ENCODE results near the gene DERA.
"Not testable (repeated sequence)": the region's sequence is repeated elsewhere in the genome, so short reads cannot be mapped to it uniquely, and the experiment has no call there.

Gene DERA

DNA sequence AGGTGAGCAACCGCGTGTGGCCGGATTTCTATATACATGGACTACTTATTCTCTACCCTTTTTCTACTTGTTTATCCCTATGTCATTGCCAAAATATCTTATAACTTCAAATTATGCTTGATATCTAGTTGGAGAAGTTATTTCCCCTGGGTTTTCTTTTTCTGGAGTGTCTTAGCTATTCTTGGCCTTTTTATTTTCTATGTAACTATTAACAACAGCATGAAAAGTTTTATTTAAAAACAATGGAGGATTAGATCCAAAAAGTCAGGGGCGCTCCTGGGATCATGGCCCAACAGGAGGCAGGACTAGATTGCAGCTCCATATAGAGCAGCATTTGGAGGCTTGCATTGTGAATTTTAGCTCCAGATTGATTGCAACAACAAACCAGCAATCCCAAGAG lies 37.6 kb upstream of the DERA start:
- no peak for DNase-seq
- TF ChIP-seq CTCF (IDR thresholded peaks at IDR 0.05; ENCODE audit: low read depth, low read length), result no peak
- Histone ChIP-seq H3K36me3 (no peaks in the 10 kb centered on the region), H3K4me3 (ENCODE audit: low read depth, low read length) (no peak overlapping the region), H3K4me1 (no peaks in the 10 kb centered on the region), H3K9me3 (no peaks in the 10 kb centered on the region), H3K27me3 (no peaks in the 10 kb centered on the region)

DNA sequence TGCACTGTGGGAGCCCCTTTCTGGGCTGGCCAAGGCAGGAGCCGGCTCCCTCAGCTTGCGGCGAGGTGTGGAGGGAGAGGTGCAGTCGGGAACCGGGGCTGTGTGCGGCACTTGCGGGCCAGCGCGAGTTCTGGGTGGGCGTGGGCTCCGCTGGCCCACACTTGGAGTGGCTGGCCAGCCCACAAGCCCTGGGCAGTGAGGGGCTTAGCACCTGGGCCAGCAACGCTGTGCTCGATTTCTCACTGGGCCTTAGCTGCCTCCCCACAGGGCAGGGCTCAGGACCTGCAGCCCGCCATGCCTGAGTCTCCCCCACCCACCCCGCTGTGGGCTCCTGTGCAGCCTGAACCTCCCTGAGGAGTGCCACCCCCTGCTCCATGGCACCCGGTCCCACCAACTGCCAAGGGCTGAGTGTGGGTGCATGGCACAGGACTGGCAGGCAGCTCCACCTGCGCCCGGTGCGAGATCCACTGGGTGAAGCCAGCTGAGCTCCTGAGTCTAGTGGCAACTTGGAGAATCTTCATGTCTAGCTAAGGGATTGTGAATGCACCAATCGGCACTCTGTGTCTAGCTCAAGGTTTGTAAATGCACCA lies 36.5 kb upstream of the DERA start:
- not testable (repeated sequence) for H3K4me1 ChIP-seq; H3K27me3 ChIP-seq; H3K9me3 ChIP-seq; H3K4me3 ChIP-seq (ENCODE audit: low read depth, low read length); H3K36me3 ChIP-seq; DNase-seq

- no peak for TF ChIP-seq CTCF (IDR thresholded peaks at IDR 0.05; ENCODE audit: low read depth, low read length)
- H3K27me3 ChIP-seq, result no peaks in the 10 kb centered on the region
- DNase-seq, result no peak
- no peaks in the 10 kb centered on the region for H3K9me3 ChIP-seq
- H3K4me3 ChIP-seq (ENCODE audit: low read depth, low read length), result no peak overlapping the region
- H3K4me1 ChIP-seq, result peaks cover 2% of the 10 kb centered on the region; the same call in 1 of the 2 replicates
- no peaks in the 10 kb centered on the region for H3K36me3 ChIP-seq
Measured at GRCh38 chr12:15875863-15876262, 35.3 kb upstream of the DERA start.

GRCh38 chr12:15879413-15879812 lies 31.7 kb upstream of the DERA start:
- Histone ChIP-seq H3K4me1 (peaks cover 4% of the 10 kb centered on the region), H3K27me3 (no peaks in the 10 kb centered on the region), H3K4me3 (ENCODE audit: low read depth, low read length) (no peak overlapping the region), H3K36me3 (no peaks in the 10 kb centered on the region), H3K9me3 (no peaks in the 10 kb centered on the region)
- DNase-seq, result no peak
- TF ChIP-seq CTCF (IDR thresholded peaks at IDR 0.05; ENCODE audit: low read depth, low read length), result no peak

GRCh38 chr12:15880721-15881120 lies 30.4 kb upstream of the DERA start:
- H3K4me1 ChIP-seq, result peaks cover 4% of the 10 kb centered on the region
- no peak for DNase-seq
- H3K9me3 ChIP-seq, result no peaks in the 10 kb centered on the region
- no peak overlapping the region for H3K4me3 ChIP-seq (ENCODE audit: low read depth, low read length)
- peaks cover 4% of the 10 kb centered on the region; the same call in 1 of the 2 replicates for H3K36me3 ChIP-seq
- no peak for TF ChIP-seq CTCF (IDR thresholded peaks at IDR 0.05; ENCODE audit: low read depth, low read length)
- H3K27me3 ChIP-seq, result no peaks in the 10 kb centered on the region

DNA sequence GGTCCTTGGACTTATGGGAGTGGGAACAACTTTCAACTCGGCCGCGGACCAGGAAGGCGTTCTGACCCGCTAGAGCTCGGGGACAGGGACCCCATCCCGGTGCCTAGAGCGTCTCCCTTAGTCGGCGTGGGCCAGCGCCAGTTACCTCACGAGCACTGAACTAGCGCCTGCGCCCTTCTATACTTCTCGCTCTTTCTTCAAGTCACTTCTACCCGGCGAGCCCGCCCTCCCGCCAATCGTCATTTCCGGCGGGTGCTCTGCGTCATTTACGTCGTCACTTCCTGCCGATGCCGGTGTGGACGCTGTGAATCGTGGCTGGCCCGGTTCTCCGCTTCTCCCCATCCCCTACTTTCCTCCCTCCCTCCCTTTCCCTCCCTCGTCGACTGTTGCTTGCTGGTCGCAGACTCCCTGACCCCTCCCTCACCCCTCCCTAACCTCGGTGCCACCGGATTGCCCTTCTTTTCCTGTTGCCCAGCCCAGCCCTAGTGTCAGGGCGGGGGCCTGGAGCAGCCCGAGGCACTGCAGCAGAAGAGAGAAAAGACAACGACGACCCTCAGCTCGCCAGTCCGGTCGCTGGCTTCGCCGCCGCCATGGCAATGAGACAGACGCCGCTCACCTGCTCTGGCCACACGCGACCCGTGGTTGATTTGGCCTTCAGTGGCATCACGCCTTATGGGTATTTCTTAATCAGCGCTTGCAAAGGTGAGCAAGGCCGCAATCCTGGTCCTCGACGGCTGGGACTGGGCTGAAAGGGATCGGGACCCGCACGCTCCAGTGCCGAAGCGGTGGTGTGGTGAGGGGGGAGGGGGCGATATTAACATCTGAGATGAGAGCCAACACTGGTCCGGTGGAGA lies 28.8 kb upstream of the DERA start, which contains the start of gene STRAP:
Gene STRAP, plus strand, starts transcription at position 270 of the 854 bp plus-strand sequence. Its CDS starts 321 bp downstream, at position 591.
- DNase-seq, result peak; percentile 96
- no peaks in the 10 kb centered on the region for H3K9me3 ChIP-seq
- peaks cover 7% of the 10 kb centered on the region for H3K4me1 ChIP-seq
- no peak for TF ChIP-seq CTCF (IDR thresholded peaks at IDR 0.05; ENCODE audit: low read depth, low read length)
- H3K4me3 ChIP-seq (ENCODE audit: low read depth, low read length), result peak within 1 kb of the TSS; percentile 76
- peaks cover 10% of the 10 kb centered on the region for H3K36me3 ChIP-seq
- H3K27me3 ChIP-seq, result no peaks in the 10 kb centered on the region

All from BE2C (cell line).